ENCODE results near the gene EFCC1.

The EFCC1 gene

GRCh38 chr3:129052675-129053074, 51.6 kb downstream of the EFCC1 start:
- no peak overlapping the region for H3K4me3 ChIP-seq (ENCODE audit: low read length)
- no peak for TF ChIP-seq CTCF (conservative IDR thresholded peaks at IDR 0.05; ENCODE audit: low read depth, low read length)
- no peak for DNase-seq (ENCODE audit: low read depth)

GRCh38 chr3:129054605-129055104, 53.6 kb downstream of the EFCC1 start:
- no peak for TF ChIP-seq CTCF (conservative IDR thresholded peaks at IDR 0.05; ENCODE audit: low read depth, low read length)
- H3K4me3 ChIP-seq (ENCODE audit: low read length): no peak overlapping the region
- DNase-seq (ENCODE audit: low read depth): no peak

GRCh38 chr3:129056451-129057173, 55.5 kb downstream of the EFCC1 start:
- no peak for TF ChIP-seq CTCF (conservative IDR thresholded peaks at IDR 0.05; ENCODE audit: low read depth, low read length)
- no peak for DNase-seq (ENCODE audit: low read depth)
- no peak overlapping the region for H3K4me3 ChIP-seq (ENCODE audit: low read length)

GRCh38 chr3:129057249-129057648, 56.1 kb downstream of the EFCC1 start:
- no peak for DNase-seq (ENCODE audit: low read depth)
- no peak for TF ChIP-seq CTCF (conservative IDR thresholded peaks at IDR 0.05; ENCODE audit: low read depth, low read length)
- no peak overlapping the region for H3K4me3 ChIP-seq (ENCODE audit: low read length)

GRCh38 chr3:129058441-129059200, 57.5 kb downstream of the EFCC1 start:
- no peak for DNase-seq (ENCODE audit: low read depth)
- no peak for TF ChIP-seq CTCF (conservative IDR thresholded peaks at IDR 0.05; ENCODE audit: low read depth, low read length)
- H3K4me3 ChIP-seq (ENCODE audit: low read length): no peak overlapping the region

GRCh38 chr3:129059311-129059958, 58.3 kb downstream of the EFCC1 start:
- no peak for TF ChIP-seq CTCF (conservative IDR thresholded peaks at IDR 0.05; ENCODE audit: low read depth, low read length)
- DNase-seq (ENCODE audit: low read depth): no peak
- no peak overlapping the region for H3K4me3 ChIP-seq (ENCODE audit: low read length)
